Osteocyte (in vitro differentiated cells): ENCODE data around the gene CRACR2A. TPM values are rescaled to one million over a fixed set of nuclear protein-coding genes. Genes with fewer than 3 reads are reported as not detected.
A peak's percentile ranks its signal among the peaks of the same experiment; 100 is the strongest.

Experiments used
- DNase-seq: peaks from one replicate; pipeline ENCODE4 v3.0.0; 2021; ENCODE audit warnings: mixed read lengths; ENCODE audit not compliant: unreplicated experiment; ENCODE audit errors: extremely low spot score
- H3K27ac Mint-ChIP-seq: one replicate; pipeline ENCODE4 v1.8.0; 2021; ENCODE audit warnings: mild to moderate bottlenecking, mixed read lengths; ENCODE audit not compliant: unreplicated experiment
- H3K27me3 Mint-ChIP-seq: one replicate; pipeline ENCODE4 v1.8.0; 2021; ENCODE audit warnings: mixed read lengths; ENCODE audit not compliant: unreplicated experiment
- H3K36me3 Mint-ChIP-seq: one replicate; pipeline ENCODE4 v1.8.0; 2021; ENCODE audit warnings: mixed read lengths; ENCODE audit not compliant: unreplicated experiment
- H3K4me1 Mint-ChIP-seq: one replicate; pipeline ENCODE4 v1.8.0; 2021; ENCODE audit warnings: mixed read lengths; ENCODE audit not compliant: unreplicated experiment
- H3K4me3 Mint-ChIP-seq: one replicate; pipeline ENCODE4 v1.8.0; 2021; ENCODE audit warnings: mild to moderate bottlenecking, moderate library complexity, mixed read lengths; ENCODE audit not compliant: unreplicated experiment
- H3K9me3 Mint-ChIP-seq: one replicate; pipeline ENCODE4 v1.8.0; 2021; ENCODE audit warnings: mixed read lengths; ENCODE audit not compliant: unreplicated experiment
- total RNA-seq: library from RNA; stranded (reverse); gene quantifications from 2 replicates; pipeline ENCODE4 v1.2.1, GENCODE V29; 2021
- TF ChIP-seq, protein P1 (sequence below): fragments of 200-600 bp; sonication (generic); IDR thresholded peaks from 2 replicates; pipeline ENCODE4 v1.5.0; 2021; ENCODE audit warnings: antibody characterized with exemption, mild to moderate bottlenecking, moderate library complexity

Gene CRACR2A
- total RNA-seq, 1 donor from 2014 or later: 0.13 TPM

GRCh38 chr12:3694673-3695072, 58.2 kb downstream of the CRACR2A start:
- H3K9me3 Mint-ChIP-seq: no peaks in the 10 kb centered on the region
- no peak for DNase-seq
- TF ChIP-seq, protein P1, sequence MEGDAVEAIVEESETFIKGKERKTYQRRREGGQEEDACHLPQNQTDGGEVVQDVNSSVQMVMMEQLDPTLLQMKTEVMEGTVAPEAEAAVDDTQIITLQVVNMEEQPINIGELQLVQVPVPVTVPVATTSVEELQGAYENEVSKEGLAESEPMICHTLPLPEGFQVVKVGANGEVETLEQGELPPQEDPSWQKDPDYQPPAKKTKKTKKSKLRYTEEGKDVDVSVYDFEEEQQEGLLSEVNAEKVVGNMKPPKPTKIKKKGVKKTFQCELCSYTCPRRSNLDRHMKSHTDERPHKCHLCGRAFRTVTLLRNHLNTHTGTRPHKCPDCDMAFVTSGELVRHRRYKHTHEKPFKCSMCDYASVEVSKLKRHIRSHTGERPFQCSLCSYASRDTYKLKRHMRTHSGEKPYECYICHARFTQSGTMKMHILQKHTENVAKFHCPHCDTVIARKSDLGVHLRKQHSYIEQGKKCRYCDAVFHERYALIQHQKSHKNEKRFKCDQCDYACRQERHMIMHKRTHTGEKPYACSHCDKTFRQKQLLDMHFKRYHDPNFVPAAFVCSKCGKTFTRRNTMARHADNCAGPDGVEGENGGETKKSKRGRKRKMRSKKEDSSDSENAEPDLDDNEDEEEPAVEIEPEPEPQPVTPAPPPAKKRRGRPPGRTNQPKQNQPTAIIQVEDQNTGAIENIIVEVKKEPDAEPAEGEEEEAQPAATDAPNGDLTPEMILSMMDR: no peak
- peaks cover 10% of the 10 kb centered on the region for H3K4me1 Mint-ChIP-seq
- no peaks in the 10 kb centered on the region for H3K36me3 Mint-ChIP-seq
- peaks cover 1% of the 10 kb centered on the region for H3K27me3 Mint-ChIP-seq
- H3K27ac Mint-ChIP-seq: no peak overlapping the region
- H3K4me3 Mint-ChIP-seq: no peak overlapping the region

DNA sequence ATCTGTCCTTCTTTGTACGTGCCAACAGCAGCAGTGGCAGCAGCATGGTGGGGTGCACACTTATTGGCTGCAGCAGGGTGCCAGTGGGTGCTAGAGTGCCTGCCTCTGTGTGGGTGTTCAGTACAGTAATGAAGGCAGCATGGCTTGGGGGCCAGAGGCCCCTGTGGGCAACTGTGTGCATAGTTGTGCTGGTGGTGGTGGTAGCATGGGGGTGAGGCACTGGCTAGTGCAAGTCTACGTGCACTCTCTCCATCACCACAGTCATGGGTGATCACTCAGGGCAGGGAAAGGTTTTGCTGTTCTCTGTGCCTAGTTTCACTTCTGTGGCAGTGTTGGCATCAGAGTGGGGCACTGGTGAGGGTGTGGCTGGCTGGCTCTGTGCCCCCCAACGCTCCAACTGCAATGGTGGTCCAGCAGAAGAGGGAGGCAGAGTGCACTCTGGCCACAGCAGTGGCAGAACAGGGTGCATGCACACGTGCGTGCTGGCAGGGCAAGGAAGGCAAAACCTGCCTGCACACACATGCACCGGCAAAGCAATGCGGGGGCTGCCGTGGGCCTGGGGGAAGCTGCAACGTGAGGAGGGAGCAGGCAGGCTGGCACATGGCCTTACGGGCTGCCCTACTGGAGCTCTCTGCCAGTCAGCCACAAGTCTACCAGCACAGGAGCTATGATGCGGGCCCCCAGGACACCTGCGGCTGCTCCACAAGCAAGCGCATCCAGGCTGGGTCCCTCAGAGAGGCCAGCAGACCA, 60.1 kb downstream of the CRACR2A start:
- peaks cover 14% of the 10 kb centered on the region for H3K9me3 Mint-ChIP-seq
- H3K27ac Mint-ChIP-seq: no peak overlapping the region
- H3K4me1 Mint-ChIP-seq: no peaks in the 10 kb centered on the region
- H3K27me3 Mint-ChIP-seq: peaks cover 13% of the 10 kb centered on the region
- no peak overlapping the region for H3K4me3 Mint-ChIP-seq
- no peak for DNase-seq
- H3K36me3 Mint-ChIP-seq: no peaks in the 10 kb centered on the region
- TF ChIP-seq, protein P1: no peak

DNA sequence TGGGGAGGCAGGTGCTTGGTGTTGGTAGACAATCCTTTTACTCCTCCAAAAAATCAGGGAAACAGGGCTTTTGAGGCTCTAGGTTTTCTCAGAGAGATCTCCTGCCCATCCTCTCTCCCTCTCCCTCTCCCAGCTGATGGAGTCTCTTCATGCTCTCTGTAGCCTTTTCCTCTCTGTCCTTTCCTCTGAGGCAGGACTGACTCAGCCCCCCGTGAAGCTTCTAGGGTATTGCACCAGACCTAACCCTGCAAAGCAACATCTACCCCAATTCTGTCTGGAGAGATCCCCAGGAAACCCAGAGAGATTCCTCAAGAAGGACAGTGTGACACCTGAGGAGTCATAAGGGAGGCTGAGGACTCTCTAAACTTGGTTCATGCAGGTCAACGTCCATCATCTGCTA, 66.4 kb downstream of the CRACR2A start:
- Mint-ChIP-seq H3K27me3 (peaks cover 14% of the 10 kb centered on the region), H3K4me1 (no peaks in the 10 kb centered on the region), H3K4me3 (no peak overlapping the region), H3K27ac (no peak overlapping the region), H3K9me3 (peaks cover 14% of the 10 kb centered on the region), H3K36me3 (no peaks in the 10 kb centered on the region)
- no peak for DNase-seq
- TF ChIP-seq, protein P1: no peak

- Mint-ChIP-seq H3K27ac (no peak overlapping the region), H3K4me1 (no peaks in the 10 kb centered on the region), H3K9me3 (peaks cover 14% of the 10 kb centered on the region), H3K27me3 (peaks cover 14% of the 10 kb centered on the region), H3K4me3 (no peak overlapping the region), H3K36me3 (no peaks in the 10 kb centered on the region)
- DNase-seq: no peak
- TF ChIP-seq, protein P1: no peak
Measured at GRCh38 chr12:3685830-3686229, 67.1 kb downstream of the CRACR2A start.

- peak; percentile 49 for DNase-seq
- TF ChIP-seq, protein P1: no peak
- Mint-ChIP-seq H3K27me3 (peaks cover 12% of the 10 kb centered on the region), H3K9me3 (peaks cover 14% of the 10 kb centered on the region), H3K4me1 (no peaks in the 10 kb centered on the region), H3K4me3 (no peak overlapping the region), H3K36me3 (no peaks in the 10 kb centered on the region), H3K27ac (no peak overlapping the region)
Measured at GRCh38 chr12:3684449-3685051, 68.4 kb downstream of the CRACR2A start.
